H9 (cell line): Measurements from ENCODE around the gene BSG. TPM values are rescaled to one million over a fixed set of nuclear protein-coding genes. Genes with fewer than 3 reads are reported as not detected.

Source experiments
- DNase-seq: peaks from one replicate; pipeline ENCODE4 v3.0.0-alpha.2; 2017
- H2AFZ ChIP-seq: one replicate; pipeline ENCODE4 v1.6.1; 2013; ENCODE audit warnings: mild to moderate bottlenecking, low read length, control low read depth, moderate library complexity
- H2AK5ac ChIP-seq: 2 replicates; pipeline ENCODE4 v1.6.1; 2013; ENCODE audit warnings: low read length, control low read depth, mixed read lengths; ENCODE audit not compliant: insufficient read length
- H2BK120ac ChIP-seq: one replicate; pipeline ENCODE4 v1.6.1; 2013; ENCODE audit warnings: low read depth, mild to moderate bottlenecking, low read length, control low read depth, inconsistent platforms; ENCODE audit not compliant: poor library complexity, severe bottlenecking
- H2BK12ac ChIP-seq: 2 replicates; pipeline ENCODE4 v1.6.1; 2013; ENCODE audit warnings: low read length, control low read depth, mixed read lengths, low read depth; ENCODE audit not compliant: insufficient read length
- H2BK15ac ChIP-seq: 2 replicates; pipeline ENCODE4 v1.6.1; 2013; ENCODE audit warnings: low read depth, low read length, control low read depth
- H2BK20ac ChIP-seq: one replicate; pipeline ENCODE4 v1.6.1; 2013; ENCODE audit warnings: low read depth, mild to moderate bottlenecking, low read length, control low read depth, inconsistent platforms; ENCODE audit not compliant: poor library complexity, severe bottlenecking
- H2BK5ac ChIP-seq: 2 replicates; pipeline ENCODE4 v1.6.1; 2013; ENCODE audit warnings: low read length, control low read depth, mixed read lengths; ENCODE audit not compliant: insufficient read length
- H3K14ac ChIP-seq: 2 replicates; pipeline ENCODE4 v1.6.1; 2013; ENCODE audit warnings: low read length, control low read depth; ENCODE audit not compliant: insufficient read depth
- H3K18ac ChIP-seq: 2 replicates; pipeline ENCODE4 v1.6.1; 2013; ENCODE audit warnings: low read depth, mild to moderate bottlenecking, mixed read lengths, low read length, control low read depth; ENCODE audit not compliant: insufficient read length
- H3K23ac ChIP-seq: 2 replicates; pipeline ENCODE4 v1.6.1; 2013; ENCODE audit warnings: low read length, control low read depth, mixed read lengths, low read depth; ENCODE audit not compliant: insufficient read length
- H3K23me2 ChIP-seq: 2 replicates; pipeline ENCODE4 v1.6.1; 2013; ENCODE audit warnings: low read depth, mild to moderate bottlenecking, mixed read lengths, low read length, control low read depth; ENCODE audit not compliant: insufficient read length, poor library complexity, severe bottlenecking
- H3K27ac ChIP-seq: 2 replicates; pipeline ENCODE4 v1.5.1; 2013; ENCODE audit warnings: low read length, control low read depth, mixed read lengths, low read depth; ENCODE audit not compliant: insufficient read length
- H3K27me3 ChIP-seq: 2 replicates; pipeline ENCODE4 v1.6.1; 2013; ENCODE audit warnings: low read length, control low read depth, inconsistent platforms; ENCODE audit not compliant: insufficient read depth
- H3K4ac ChIP-seq: 2 replicates; pipeline ENCODE4 v1.6.1; 2013; ENCODE audit warnings: low read depth, mild to moderate bottlenecking, control low read depth, inconsistent platforms, low read length, moderate library complexity
- H3K4me1 ChIP-seq: 2 replicates; pipeline ENCODE4 v1.6.1; 2013; ENCODE audit warnings: low read length, control low read depth, inconsistent platforms; ENCODE audit not compliant: insufficient read depth
- H3K4me2 ChIP-seq: 2 replicates; pipeline ENCODE4 v1.6.1; 2013; ENCODE audit warnings: low read length, control low read depth, mixed read lengths; ENCODE audit not compliant: insufficient read length, insufficient read depth
- H3K56ac ChIP-seq: 2 replicates; pipeline ENCODE4 v1.6.1; 2013; ENCODE audit warnings: low read depth, mild to moderate bottlenecking, mixed read lengths, low read length, control low read depth; ENCODE audit not compliant: insufficient read length
- H3K79me1 ChIP-seq: 2 replicates; pipeline ENCODE4 v1.6.1; 2013; ENCODE audit warnings: low read depth, mild to moderate bottlenecking, moderate library complexity, low read length, control low read depth, inconsistent platforms; ENCODE audit not compliant: insufficient read depth, poor library complexity, severe bottlenecking
- H3K79me2 ChIP-seq: 2 replicates; pipeline ENCODE4 v1.6.1; 2013; ENCODE audit warnings: low read length, control low read depth, inconsistent platforms; ENCODE audit not compliant: insufficient read depth
- H3K9ac ChIP-seq: 2 replicates; pipeline ENCODE4 v1.6.1; 2013; ENCODE audit warnings: low read length, control low read depth, mixed read lengths; ENCODE audit not compliant: insufficient read length; ENCODE audit errors: extremely low read depth
- H3K9me3 ChIP-seq: one replicate; pipeline ENCODE4 v1.6.1; 2013; ENCODE audit warnings: low read depth, low read length, inconsistent platforms; ENCODE audit not compliant: control insufficient read depth
- H3T11ph ChIP-seq: one replicate; pipeline ENCODE4 v1.6.1; 2013; ENCODE audit warnings: mild to moderate bottlenecking, low read length, control low read depth, inconsistent platforms
- H4K20me1 ChIP-seq: one replicate; pipeline ENCODE4 v1.6.1; 2013; ENCODE audit not compliant: control insufficient read depth, insufficient read length, insufficient read depth
- H4K5ac ChIP-seq: 2 replicates; pipeline ENCODE4 v1.6.1; 2013; ENCODE audit warnings: low read depth, mild to moderate bottlenecking, mixed read lengths, low read length, control low read depth; ENCODE audit not compliant: insufficient read length
- H4K8ac ChIP-seq: replicated peaks from 2 replicates; pipeline ENCODE4 v1.6.1; 2013; ENCODE audit warnings: low read length, control low read depth, mixed read lengths, low read depth; ENCODE audit not compliant: insufficient read length
- H4K91ac ChIP-seq: 2 replicates; pipeline ENCODE4 v1.6.1; 2013; ENCODE audit warnings: low read depth, mild to moderate bottlenecking, moderate library complexity, mixed read lengths, low read length, control low read depth; ENCODE audit not compliant: insufficient read length
- H3K27ac Mint-ChIP-seq, 3 experiments: 2 replicates in 2 of 3; 3 replicates in 1 of 3; pipeline ENCODE4 v1.8.0; 2020 to 2021; ENCODE audit warnings: mixed read lengths in 3 of 3, mild to moderate bottlenecking in 1 of 3, moderate library complexity in 1 of 3
- H3K27me3 Mint-ChIP-seq: 2 replicates; pipeline ENCODE4 v1.8.0; 2021; ENCODE audit warnings: low read depth, mild to moderate bottlenecking, moderate library complexity, mixed read lengths
- H3K36me3 Mint-ChIP-seq, 3 experiments: 2 replicates in 2 of 3; 3 replicates in 1 of 3; pipeline ENCODE4 v1.8.0; 2020 to 2021; ENCODE audit warnings: low read depth in 3 of 3, mixed read lengths in 3 of 3; ENCODE audit not compliant: insufficient read depth in 1 of 3
- H3K4me1 Mint-ChIP-seq, 2 experiments: 2 replicates each; pipeline ENCODE4 v1.8.0; 2020; ENCODE audit warnings: mixed read lengths in 2 of 2
- H3K4me3 Mint-ChIP-seq, 2 experiments: 2 replicates in 1 of 2; 3 replicates in 1 of 2; pipeline ENCODE4 v1.8.0; 2020 to 2021; ENCODE audit warnings: mild to moderate bottlenecking in 2 of 2, mixed read lengths in 2 of 2, moderate library complexity in 1 of 2
- H3K9me3 Mint-ChIP-seq, 2 experiments: 2 replicates in 1 of 2; 3 replicates in 1 of 2; pipeline ENCODE4 v1.8.0; 2020; ENCODE audit warnings: mild to moderate bottlenecking in 2 of 2, mixed read lengths in 2 of 2, moderate library complexity in 1 of 2
- WGBS: extraction: QIAGEN DNeasy Blood & Tissue Kit; methylation state at CpG from one replicate; pipeline ENCODE4 v1.1.7; 2013; ENCODE audit warnings: missing lambda C conversion rate, low lambda C conversion rate, mixed read lengths; ENCODE audit not compliant: insufficient read length; ENCODE audit errors: extremely low coverage; 5-methylcytosine and 5-hydroxymethylcytosine counted together
- total RNA-seq: library from RNA; stranded (reverse); gene quantifications from 2 replicates; pipeline ENCODE4 v1.2.1, GENCODE V29; 2021
- TF ChIP-seq, protein P1 (sequence below): fragments of 200-600 bp; sonication (generic); conservative IDR thresholded peaks from 3 replicates; pipeline ENCODE4 v1.8.0; 2021; ENCODE audit warnings: antibody characterized with exemption, mild to moderate bottlenecking

The BSG gene
- total RNA-seq, 1 experiment from 2014 or later, result 715 TPM

GRCh38 chr19:579111-579841, 6.9 kb downstream of the BSG start:
- Histone ChIP-seq H3K79me1 (peaks cover 3% of the 10 kb centered on the region), H3K23ac (no peak overlapping the region), H4K5ac (no peak overlapping the region), H3K27me3 (no peaks in the 10 kb centered on the region), H4K8ac (no peak overlapping the region), H4K20me1 (peaks cover 2% of the 10 kb centered on the region), H2BK15ac (no peak overlapping the region), H2BK120ac (no peak overlapping the region), H3K56ac (no peak overlapping the region), H2BK20ac (no peak overlapping the region), H3T11ph (no peak overlapping the region), H2AK5ac (no peak overlapping the region), H3K23me2 (no peaks in the 10 kb centered on the region), H3K79me2 (peaks cover 37% of the 10 kb centered on the region; the same call in 1 of the 2 replicates), H4K91ac (no peak overlapping the region), H3K4me1 (no peaks in the 10 kb centered on the region; the same call in 1 of the 2 replicates), H3K18ac (no peak overlapping the region), H3K27ac (no peak overlapping the region), H3K14ac (no peak overlapping the region; the same call in 1 of the 2 replicates), H3K4ac (no peak overlapping the region), H3K9me3 (no peaks in the 10 kb centered on the region), H2BK12ac (no peak overlapping the region), H3K9ac (no peak overlapping the region), H3K4me2 (no peak overlapping the region), H2AFZ (no peak overlapping the region), H2BK5ac (no peak overlapping the region)
- Mint-ChIP-seq H3K4me1 (peaks cover 14 to 25% of the 10 kb centered on the region in 2 experiments), H3K4me3 (no peak overlapping the region), H3K36me3 (peaks cover 6 to 38% (median 33%) of the 10 kb centered on the region in 3 experiments; a peak in 6 of 7 replicates), H3K9me3 (no peaks in the 10 kb centered on the region), H3K27me3 (no peaks in the 10 kb centered on the region; the same call in 1 of the 2 replicates), H3K27ac (no peak overlapping the region; a peak in 1 of 7 replicates)
- no CpG with 5 or more reads among the region's 46 CpGs for WGBS
- no peak for DNase-seq
- TF ChIP-seq, protein P1, sequence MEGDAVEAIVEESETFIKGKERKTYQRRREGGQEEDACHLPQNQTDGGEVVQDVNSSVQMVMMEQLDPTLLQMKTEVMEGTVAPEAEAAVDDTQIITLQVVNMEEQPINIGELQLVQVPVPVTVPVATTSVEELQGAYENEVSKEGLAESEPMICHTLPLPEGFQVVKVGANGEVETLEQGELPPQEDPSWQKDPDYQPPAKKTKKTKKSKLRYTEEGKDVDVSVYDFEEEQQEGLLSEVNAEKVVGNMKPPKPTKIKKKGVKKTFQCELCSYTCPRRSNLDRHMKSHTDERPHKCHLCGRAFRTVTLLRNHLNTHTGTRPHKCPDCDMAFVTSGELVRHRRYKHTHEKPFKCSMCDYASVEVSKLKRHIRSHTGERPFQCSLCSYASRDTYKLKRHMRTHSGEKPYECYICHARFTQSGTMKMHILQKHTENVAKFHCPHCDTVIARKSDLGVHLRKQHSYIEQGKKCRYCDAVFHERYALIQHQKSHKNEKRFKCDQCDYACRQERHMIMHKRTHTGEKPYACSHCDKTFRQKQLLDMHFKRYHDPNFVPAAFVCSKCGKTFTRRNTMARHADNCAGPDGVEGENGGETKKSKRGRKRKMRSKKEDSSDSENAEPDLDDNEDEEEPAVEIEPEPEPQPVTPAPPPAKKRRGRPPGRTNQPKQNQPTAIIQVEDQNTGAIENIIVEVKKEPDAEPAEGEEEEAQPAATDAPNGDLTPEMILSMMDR, result no peak
